Fibroblast of skin of back (primary cell): ENCODE measurements around the gene LCTL.
A peak's percentile ranks its signal among the peaks of the same experiment; 100 is the strongest.
"Not testable (repeated sequence)": the region's sequence is repeated elsewhere in the genome, so short reads cannot be mapped to it uniquely, and the experiment has no call there.

Experiments
- DNase-seq: peaks from one replicate; pipeline ENCODE4 v3.0.0-alpha.2; 2013

Gene LCTL

GRCh38 chr15:66592505-66593218 lies 26.9 kb upstream of the LCTL start:
- DNase-seq: no peak

- DNase-seq: no peak
Measured at GRCh38 chr15:66591322-66591862, 25.6 kb upstream of the LCTL start.

- DNase-seq: no peak
Measured at GRCh38 chr15:66590435-66590834, 24.6 kb upstream of the LCTL start.

- DNase-seq: not testable (repeated sequence)
Measured at GRCh38 chr15:66589429-66589828, 23.6 kb upstream of the LCTL start.

GRCh38 chr15:66588971-66589370 lies 23.2 kb upstream of the LCTL start:
- DNase-seq: no peak

- DNase-seq: no peak
Measured at GRCh38 chr15:66588537-66588936, 22.7 kb upstream of the LCTL start.

- no peak for DNase-seq
Measured at GRCh38 chr15:66587749-66588148, 22.0 kb upstream of the LCTL start.

- DNase-seq: no peak
Measured at GRCh38 chr15:66587020-66587419, 21.2 kb upstream of the LCTL start.

GRCh38 chr15:66586155-66586976 lies 20.6 kb upstream of the LCTL start:
- no peak for DNase-seq

- DNase-seq: peak; percentile 30
Measured at GRCh38 chr15:66581972-66582537, 16.3 kb upstream of the LCTL start.

- peak; percentile 80 for DNase-seq
Measured at GRCh38 chr15:66580643-66581042, 14.8 kb upstream of the LCTL start.

- DNase-seq: peak; percentile 77
Measured at GRCh38 chr15:66578286-66578875, 12.6 kb upstream of the LCTL start.

GRCh38 chr15:66574596-66574950 lies 8.8 kb upstream of the LCTL start:
- no peak for DNase-seq

GRCh38 chr15:66573719-66574595 lies 8.2 kb upstream of the LCTL start:
- DNase-seq: peak; percentile 81

GRCh38 chr15:66573348-66573718 lies 7.5 kb upstream of the LCTL start:
- DNase-seq: no peak

GRCh38 chr15:66572146-66572545 lies 6.3 kb upstream of the LCTL start:
- DNase-seq: no peak

GRCh38 chr15:66570842-66571478 lies 5.2 kb upstream of the LCTL start:
- DNase-seq: no peak

- DNase-seq: no peak
Measured at GRCh38 chr15:66570327-66570726, 4.5 kb upstream of the LCTL start.

- DNase-seq: peak; percentile 32
Measured at GRCh38 chr15:66569461-66570137, 3.8 kb upstream of the LCTL start.

- DNase-seq: no peak
Measured at GRCh38 chr15:66567897-66568296, 2.1 kb upstream of the LCTL start.

GRCh38 chr15:66566963-66567531 lies 1.2 kb upstream of the LCTL start:
- peak; percentile 77 for DNase-seq
